Middle frontal gyrus (tissue), 1 donor: ENCODE data around the gene MPV17L2.
"Not testable (repeated sequence)": the region's sequence is repeated elsewhere in the genome, so short reads cannot be mapped to it uniquely, and the experiment has no call there.

Experiments used
- DNase-seq: peaks from one replicate; pipeline ENCODE4 v3.0.0-alpha.2; 2015; ENCODE audit warnings: low spot score; ENCODE audit errors: extremely low spot score

Gene MPV17L2

GRCh38 chr19:18190278-18190677 lies 2.7 kb upstream of the MPV17L2 start:
- no peak for DNase-seq

- DNase-seq: no peak
Measured at GRCh38 chr19:18191640-18192062, 1.4 kb upstream of the MPV17L2 start.

- DNase-seq: no peak
Measured at GRCh38 chr19:18193388-18194180, 566 bp downstream of the MPV17L2 start.

GRCh38 chr19:18194181-18194530 lies 1.1 kb downstream of the MPV17L2 start:
- DNase-seq: no peak

- no peak for DNase-seq
Measured at GRCh38 chr19:18194554-18195238, 1.7 kb downstream of the MPV17L2 start.

GRCh38 chr19:18196511-18196845 lies 3.5 kb downstream of the MPV17L2 start:
- no peak for DNase-seq

GRCh38 chr19:18197306-18197705 lies 4.3 kb downstream of the MPV17L2 start:
- DNase-seq: no peak

GRCh38 chr19:18197941-18198340 lies 4.9 kb downstream of the MPV17L2 start:
- DNase-seq: no peak

- no peak for DNase-seq
Measured at GRCh38 chr19:18198374-18198773, 5.4 kb downstream of the MPV17L2 start.

GRCh38 chr19:18202397-18202777 lies 9.4 kb downstream of the MPV17L2 start:
- DNase-seq: no peak

GRCh38 chr19:18202778-18203407 lies 9.9 kb downstream of the MPV17L2 start:
- no peak for DNase-seq

- peak; percentile 13 for DNase-seq
Measured at GRCh38 chr19:18203408-18203862, 10.4 kb downstream of the MPV17L2 start.

GRCh38 chr19:18203863-18204393 lies 10.9 kb downstream of the MPV17L2 start, which contains the start of gene RAB3A:
Gene RAB3A (minus strand): TSS chr19:18204042. CDS start chr19:18202740, 1,302 bp downstream.
- DNase-seq: peak; percentile 100

- DNase-seq: no peak
Measured at GRCh38 chr19:18204394-18205199, 11.6 kb downstream of the MPV17L2 start.

- peak; percentile 43 for DNase-seq
Measured at GRCh38 chr19:18205200-18205892, 12.3 kb downstream of the MPV17L2 start.

- no peak for DNase-seq
Measured at GRCh38 chr19:18206018-18206417, 13.0 kb downstream of the MPV17L2 start.

GRCh38 chr19:18208098-18208951 lies 15.3 kb downstream of the MPV17L2 start:
- no peak for DNase-seq

- not testable (repeated sequence) for DNase-seq
Measured at GRCh38 chr19:18209912-18210311, 16.9 kb downstream of the MPV17L2 start.

- DNase-seq: no peak
Measured at GRCh38 chr19:18211683-18212082, 18.7 kb downstream of the MPV17L2 start.
